ENCODE data around the gene OR11A1.

DNA sequence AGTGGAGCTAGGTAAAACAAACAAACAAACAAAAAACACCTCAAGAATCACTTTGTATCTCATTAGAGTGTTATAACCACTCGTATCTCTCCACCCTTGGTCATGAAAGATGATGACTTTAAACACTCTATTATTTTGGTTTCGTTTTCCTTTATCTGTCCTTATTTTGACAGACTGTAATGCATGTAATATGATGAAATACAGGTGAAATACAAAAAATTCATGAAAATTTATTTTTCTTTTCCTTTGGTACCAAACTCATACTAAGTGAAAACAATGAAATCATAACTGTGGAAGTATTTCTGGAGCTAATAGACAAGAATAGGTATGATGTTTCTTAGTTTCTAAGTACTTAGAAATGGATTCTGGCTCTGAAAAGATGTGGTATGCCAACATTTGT, 57.3 kb downstream of the OR11A1 start:
- TF ChIP-seq, protein P1, sequence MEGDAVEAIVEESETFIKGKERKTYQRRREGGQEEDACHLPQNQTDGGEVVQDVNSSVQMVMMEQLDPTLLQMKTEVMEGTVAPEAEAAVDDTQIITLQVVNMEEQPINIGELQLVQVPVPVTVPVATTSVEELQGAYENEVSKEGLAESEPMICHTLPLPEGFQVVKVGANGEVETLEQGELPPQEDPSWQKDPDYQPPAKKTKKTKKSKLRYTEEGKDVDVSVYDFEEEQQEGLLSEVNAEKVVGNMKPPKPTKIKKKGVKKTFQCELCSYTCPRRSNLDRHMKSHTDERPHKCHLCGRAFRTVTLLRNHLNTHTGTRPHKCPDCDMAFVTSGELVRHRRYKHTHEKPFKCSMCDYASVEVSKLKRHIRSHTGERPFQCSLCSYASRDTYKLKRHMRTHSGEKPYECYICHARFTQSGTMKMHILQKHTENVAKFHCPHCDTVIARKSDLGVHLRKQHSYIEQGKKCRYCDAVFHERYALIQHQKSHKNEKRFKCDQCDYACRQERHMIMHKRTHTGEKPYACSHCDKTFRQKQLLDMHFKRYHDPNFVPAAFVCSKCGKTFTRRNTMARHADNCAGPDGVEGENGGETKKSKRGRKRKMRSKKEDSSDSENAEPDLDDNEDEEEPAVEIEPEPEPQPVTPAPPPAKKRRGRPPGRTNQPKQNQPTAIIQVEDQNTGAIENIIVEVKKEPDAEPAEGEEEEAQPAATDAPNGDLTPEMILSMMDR (IDR thresholded peaks at IDR 0.05) = no peak
- no peak for TF ChIP-seq POLR2A (IDR thresholded peaks at IDR 0.05)

Measured in thyroid gland (tissue), 4 donors.